HG03457 (cell line): ENCODE measurements around the gene HSPA1A.
A peak's percentile ranks its signal among the peaks of the same experiment; 100 is the strongest.
"Not testable (repeated sequence)": the region's sequence is repeated elsewhere in the genome, so short reads cannot be mapped to it uniquely, and the experiment has no call there.

ENCODE experiments used
- ATAC-seq: cut with Tn5 transposase; IDR thresholded peaks from one replicate; pipeline ENCODE4 v1.9.1; 2021; ENCODE audit warnings: moderate number of reproducible peaks; ENCODE audit not compliant: unreplicated experiment

The HSPA1A gene

DNA sequence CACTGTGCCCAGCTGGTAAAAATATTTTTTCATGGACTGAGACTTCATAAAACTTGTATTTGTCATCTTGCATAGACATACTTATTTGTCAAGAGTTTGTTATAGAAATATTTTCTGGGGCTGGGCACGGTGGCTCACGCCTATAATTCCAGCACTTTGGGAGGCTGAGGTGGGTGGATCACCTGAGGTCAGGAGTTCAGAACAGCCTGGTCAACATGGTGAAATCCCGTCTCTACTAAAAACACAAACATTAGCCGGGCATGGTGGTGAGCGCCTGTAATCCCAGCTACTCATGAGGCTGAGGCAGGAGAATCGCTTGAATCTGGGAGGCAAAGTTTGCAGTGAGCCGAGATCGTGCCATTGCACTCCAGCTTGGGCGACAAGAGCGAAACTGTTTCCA is 6.7 kb upstream of the HSPA1A start:
- not testable (repeated sequence) for ATAC-seq

DNA sequence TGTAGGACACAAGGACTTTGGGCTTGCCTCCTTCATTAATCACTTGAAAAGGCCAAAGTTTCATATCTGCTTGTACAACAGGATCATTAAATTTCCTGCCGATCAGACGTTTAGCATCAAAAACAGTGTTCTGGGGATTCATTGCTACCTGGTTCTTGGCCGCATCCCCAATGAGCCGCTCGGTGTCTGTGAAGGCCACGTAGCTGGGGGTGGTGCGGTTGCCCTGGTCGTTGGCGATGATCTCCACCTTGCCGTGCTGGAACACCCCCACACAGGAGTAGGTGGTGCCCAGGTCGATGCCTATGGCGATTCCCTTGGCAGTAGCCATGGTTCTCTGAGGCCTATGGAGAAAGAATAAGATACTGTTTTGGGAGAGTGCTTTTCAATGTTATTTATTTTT is 3.7 kb upstream of the HSPA1A start:
- ATAC-seq = no peak

DNA sequence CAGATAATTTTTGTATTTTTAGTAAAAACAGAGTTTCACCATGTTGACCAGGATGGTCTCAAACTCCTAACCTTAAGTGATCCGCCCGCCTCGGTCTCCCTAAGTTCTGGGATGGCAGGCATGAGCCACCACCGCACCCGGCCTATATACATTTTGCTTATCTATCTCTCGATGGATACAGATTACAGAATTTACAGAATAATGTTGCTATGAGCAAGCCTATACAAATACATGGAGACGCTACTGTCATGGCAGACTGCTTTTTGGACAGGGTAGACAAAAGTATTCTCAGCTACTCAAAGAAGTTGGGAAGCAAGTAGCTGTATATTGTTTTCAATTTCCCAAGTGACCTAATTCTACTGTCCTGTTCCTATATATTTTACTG is 1.9 kb upstream of the HSPA1A start:
- no peak for ATAC-seq

DNA sequence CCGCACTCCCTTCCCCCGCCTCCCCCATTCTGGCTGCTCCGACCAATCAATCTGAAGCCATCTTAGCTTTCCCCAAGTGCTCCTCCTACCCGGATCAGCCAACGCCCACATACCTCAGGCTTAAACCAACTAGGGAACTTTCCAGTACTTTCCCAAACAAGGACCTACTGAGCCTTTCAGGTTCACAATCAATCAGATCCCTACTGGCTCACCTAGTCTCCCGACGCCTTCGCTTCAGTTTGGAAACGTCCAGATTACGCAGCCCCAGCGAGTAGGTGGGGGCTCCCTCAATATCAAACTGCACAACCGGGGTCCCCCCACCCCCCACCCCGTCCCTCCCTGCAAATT is 692 bp upstream of the HSPA1A start:
- no peak for ATAC-seq

DNA sequence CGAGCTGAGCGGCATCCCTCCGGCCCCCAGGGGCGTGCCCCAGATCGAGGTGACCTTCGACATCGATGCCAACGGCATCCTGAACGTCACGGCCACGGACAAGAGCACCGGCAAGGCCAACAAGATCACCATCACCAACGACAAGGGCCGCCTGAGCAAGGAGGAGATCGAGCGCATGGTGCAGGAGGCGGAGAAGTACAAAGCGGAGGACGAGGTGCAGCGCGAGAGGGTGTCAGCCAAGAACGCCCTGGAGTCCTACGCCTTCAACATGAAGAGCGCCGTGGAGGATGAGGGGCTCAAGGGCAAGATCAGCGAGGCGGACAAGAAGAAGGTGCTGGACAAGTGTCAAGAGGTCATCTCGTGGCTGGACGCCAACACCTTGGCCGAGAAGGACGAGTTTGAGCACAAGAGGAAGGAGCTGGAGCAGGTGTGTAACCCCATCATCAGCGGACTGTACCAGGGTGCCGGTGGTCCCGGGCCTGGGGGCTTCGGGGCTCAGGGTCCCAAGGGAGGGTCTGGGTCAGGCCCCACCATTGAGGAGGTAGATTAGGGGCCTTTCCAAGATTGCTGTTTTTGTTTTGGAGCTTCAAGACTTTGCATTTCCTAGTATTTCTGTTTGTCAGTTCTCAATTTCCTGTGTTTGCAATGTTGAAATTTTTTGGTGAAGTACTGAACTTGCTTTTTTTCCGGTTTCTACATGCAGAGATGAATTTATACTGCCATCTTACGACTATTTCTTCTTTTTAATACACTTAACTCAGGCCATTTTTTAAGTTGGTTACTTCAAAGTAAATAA is 2.0 kb downstream of the HSPA1A start:
- ATAC-seq = not testable (repeated sequence)

DNA sequence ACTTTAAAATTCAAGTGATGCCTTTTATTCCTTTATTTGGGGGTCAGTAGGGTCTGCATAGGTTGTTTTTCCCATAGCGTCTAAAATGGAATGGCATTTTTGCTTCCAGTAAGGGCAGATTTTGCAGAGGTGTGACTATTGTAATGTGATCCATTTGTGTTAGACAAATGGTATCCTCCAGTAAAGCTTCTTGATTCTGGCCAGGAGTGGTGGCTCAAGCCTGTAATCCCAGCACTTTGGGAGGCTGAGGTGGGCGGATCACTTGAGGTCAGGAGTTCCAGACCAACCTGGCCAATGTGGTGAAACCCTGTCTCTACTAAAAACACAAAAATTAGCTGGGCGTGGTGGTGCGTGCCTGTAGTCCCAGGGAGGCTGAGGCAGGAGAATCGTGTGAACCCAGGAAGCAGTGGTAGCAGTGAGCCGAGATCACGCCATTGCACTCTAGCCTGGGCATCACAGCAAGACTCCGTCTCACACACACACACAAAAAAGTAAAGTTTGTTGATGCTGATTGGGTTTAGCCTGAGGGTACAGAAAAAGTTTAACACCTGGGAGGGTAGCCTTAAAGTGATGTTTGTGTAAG is 2.7 kb downstream of the HSPA1A start:
- not testable (repeated sequence) for ATAC-seq

DNA sequence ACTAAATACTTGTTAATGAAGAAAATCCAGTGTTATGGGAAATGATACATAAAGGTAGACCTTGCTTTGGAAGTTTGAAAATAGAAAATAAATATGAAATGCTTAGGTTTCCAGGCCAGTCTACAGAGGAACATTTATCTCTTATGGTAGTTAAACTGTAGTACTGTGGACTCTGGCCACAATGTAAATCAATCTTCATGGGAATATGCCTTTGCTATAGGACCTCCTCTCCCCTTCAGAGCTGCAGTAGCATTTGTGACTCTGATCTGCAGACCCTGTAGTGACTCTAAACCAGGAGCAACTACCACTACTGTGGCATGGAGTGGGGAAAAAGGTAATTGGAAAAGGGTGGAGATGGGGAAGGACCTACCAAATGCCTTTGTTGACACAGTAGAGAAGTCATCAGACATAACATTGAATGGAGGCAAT is 4.5 kb downstream of the HSPA1A start:
- ATAC-seq = no peak

DNA sequence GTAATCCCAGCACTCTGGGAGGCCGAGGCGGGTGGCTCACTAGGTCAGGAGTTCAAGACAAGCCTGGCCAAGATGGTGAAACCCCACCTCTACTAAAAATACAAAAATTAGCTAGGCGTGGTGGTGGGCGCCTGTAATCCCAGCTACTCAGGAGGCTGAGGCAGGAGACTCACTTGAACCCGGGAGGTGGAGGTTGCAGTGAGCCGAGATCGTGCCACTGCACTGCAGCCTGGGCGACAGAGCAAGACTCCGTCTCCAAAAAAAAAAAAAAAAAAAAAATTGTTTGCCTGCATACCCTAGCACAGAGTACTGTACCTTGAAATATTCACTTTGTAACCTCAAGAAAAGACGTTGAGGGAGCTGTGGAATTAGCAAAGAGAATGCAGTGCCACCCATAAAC is 5.1 kb downstream of the HSPA1A start:
- ATAC-seq = not testable (repeated sequence)

DNA sequence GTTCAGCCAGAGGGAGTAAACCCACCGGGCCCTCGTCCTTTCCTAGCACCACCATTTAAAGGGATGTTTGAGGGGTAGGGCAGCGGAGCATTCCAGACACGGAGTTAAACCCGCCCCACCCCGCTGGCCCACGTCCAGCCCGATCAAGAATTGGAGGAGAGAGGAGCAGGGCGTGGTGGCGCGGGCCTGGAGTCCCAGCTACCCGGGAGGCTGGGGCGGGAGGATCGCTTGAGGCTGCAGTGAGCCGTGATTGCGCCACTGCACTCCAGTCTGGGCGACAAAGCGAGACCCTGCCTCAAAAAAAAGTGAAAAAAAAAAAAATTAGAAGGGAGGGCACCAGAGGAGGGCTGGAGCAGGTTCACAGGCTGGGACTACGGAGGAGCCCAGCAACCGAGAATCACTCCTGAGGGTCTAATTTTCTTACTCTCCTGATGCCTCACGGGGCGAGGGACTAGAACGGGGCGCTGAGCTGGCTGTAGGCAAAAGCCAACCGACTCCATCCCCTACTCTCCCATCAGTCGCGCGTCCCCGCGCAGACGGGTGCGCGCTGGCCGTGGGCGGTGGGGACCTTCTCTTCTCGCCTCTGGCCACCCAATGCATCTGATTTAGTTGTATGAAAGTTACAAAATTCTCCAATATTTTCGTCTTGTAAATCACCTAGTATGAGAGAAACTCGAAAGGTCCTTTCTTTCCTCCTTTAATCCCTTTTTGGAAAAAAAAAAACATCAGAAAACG is 6.1 kb downstream of the HSPA1A start:
- no peak for ATAC-seq

DNA sequence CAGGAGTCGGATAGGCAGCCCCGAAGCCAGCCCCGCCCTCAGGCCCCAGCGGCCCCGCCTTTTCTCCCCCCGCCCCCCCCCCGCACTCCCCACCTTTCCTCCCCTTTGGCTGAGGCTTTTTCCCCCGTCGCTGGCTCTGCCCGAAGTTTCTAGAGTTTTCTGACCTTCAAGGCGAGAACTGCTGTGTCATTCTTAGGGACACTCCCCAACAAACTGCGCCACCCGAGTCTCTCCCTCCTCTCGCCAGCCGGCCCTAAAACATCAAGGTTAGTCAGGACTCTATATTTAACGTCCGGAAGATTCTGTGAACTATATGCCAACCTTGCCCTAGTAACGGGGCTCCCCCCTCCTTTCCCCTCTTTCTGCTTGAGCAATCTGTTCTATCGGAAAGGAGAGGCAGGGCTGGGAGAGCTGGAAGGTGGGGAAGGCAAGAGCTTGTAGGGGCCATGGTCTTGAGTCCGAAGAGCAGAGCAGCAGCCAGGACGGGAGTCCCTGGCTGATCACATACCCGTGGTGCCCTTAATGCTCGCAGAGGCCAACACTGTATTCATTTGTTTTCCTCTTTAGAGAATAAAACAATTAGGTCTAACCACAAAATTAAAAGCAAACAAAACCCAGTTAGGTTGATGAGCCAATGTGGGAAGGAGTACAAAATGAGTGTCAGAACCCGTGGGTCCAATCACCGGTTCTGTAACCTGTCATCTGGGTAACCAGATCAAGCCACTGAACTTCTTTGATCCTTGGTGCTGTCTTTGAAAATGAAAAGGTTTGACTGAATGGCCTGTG is 6.9 kb downstream of the HSPA1A start:
- no peak for ATAC-seq

DNA sequence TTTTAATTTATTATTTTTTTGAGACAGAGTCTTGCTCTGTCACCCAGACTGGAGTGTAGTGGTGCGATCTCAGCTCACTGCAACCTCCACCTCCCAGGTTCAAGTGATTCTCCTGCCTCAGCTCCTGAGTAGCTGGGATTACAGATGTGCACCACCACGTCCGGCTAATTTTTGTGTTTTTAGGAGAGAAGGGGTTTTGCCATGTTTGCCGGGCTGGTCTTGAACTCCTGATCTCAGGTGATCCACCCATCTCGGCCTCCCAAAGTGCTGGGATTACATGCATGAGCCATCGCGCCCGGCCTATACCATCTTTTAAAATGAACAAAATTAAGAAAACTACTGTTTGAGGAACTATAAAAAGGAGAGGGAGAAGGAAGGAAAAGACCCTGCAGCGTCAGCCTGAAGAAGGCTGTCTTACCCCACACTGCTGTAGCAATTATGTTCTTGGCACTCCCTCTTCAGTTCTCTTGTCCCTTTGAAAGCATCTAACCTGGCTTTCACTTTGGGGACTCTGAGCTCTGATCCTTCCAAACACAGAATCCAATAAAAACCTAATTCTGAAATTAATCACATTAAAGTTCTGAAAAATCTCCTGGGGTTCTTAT is 8.4 kb downstream of the HSPA1A start:
- not testable (repeated sequence) for ATAC-seq

DNA sequence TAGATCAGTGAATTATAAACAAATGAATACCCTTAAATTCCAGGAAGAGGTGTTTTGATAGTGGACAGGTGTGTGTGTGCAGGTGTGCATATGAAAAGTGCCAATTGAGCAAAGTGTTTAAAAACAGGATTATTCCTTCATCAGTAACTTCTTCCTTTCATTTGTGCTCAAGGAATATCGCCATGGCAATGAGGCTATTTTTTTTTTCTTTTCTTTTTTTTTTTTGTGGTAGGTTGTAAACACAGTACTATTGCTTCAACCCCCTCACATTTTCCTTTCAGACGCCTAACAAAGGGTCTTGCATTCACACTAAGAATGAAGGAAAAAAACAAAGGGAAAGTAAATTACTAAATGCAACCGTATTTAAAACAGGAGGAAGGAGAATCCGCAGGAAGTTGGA is 10.2 kb downstream of the HSPA1A start:
- no peak for ATAC-seq

DNA sequence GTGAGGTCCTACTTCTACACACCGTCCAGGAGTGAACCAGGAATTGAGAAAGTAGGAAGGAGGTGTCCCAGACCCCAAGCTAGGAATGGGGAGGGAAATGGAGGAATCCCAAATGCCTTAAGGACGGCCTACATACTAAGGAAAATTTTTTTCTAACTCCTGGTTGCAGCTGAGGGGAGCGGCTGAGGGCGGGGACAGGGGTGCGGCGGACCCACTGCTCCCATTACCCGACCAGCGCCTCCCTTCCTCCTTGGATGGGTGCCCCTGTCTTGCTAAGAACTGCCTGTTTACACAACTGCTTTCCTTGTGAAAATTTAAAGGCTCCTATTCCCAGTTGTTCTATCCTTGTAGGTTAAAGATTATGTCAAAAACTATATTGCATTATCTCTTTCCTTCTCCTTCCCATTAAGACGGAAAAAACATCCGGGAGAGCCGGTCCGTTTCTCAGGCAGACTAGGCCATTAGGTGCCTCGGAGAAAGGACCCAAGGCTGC is 11.5 kb downstream of the HSPA1A start:
- ATAC-seq = no peak

DNA sequence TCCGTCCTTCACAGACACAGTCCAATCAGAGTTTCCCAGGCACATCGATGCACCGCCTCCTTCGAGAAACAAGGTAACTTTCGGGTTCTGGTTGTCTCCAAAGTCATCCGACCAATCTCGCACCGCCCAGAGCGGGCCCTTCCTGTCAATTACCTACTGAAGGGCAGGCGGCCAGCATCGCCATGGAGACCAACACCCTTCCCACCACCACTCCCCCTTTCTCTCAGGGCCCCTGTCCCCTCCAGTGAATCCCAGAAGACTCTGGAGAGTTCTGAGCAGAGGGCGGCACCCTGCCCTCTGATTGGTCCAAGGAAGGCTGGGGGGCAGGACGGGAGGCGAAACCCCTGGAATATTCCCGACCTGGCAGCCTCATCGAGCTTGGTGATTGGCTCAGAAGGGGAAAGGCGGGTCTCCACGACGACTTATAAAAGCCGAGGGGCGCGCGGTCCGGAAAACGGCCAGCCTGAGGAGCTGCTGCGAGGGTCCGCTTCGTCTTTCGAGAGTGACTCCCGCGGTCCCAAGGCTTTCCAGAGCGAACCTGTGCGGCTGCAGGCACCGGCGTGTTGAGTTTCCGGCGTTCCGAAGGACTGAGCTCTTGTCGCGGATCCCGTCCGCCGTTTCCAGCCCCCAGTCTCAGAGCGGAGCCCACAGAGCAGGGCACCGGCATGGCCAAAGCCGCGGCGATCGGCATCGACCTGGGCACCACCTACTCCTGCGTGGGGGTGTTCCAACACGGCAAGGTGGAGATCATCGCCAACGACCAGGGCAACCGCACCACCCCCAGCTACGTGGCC is 12.1 kb downstream of the HSPA1A start, which contains the start of gene HSPA1B:
Gene HSPA1B (plus strand): TSS at position 453 of the 794 bp plus-strand sequence. CDS start 213 bp downstream, at position 666.
- ATAC-seq = peak; percentile 56

DNA sequence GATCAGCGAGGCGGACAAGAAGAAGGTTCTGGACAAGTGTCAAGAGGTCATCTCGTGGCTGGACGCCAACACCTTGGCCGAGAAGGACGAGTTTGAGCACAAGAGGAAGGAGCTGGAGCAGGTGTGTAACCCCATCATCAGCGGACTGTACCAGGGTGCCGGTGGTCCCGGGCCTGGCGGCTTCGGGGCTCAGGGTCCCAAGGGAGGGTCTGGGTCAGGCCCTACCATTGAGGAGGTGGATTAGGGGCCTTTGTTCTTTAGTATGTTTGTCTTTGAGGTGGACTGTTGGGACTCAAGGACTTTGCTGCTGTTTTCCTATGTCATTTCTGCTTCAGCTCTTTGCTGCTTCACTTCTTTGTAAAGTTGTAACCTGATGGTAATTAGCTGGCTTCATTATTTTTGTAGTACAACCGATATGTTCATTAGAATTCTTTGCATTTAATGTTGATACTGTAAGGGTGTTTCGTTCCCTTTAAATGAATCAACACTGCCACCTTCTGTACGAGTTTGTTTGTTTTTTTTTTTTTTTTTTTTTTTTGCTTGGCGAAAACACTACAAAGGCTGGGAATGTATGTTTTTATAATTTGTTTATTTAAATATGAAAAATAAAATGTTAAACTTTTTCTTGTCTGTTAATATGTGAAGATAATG is 14.4 kb downstream of the HSPA1A start:
- no peak for ATAC-seq

DNA sequence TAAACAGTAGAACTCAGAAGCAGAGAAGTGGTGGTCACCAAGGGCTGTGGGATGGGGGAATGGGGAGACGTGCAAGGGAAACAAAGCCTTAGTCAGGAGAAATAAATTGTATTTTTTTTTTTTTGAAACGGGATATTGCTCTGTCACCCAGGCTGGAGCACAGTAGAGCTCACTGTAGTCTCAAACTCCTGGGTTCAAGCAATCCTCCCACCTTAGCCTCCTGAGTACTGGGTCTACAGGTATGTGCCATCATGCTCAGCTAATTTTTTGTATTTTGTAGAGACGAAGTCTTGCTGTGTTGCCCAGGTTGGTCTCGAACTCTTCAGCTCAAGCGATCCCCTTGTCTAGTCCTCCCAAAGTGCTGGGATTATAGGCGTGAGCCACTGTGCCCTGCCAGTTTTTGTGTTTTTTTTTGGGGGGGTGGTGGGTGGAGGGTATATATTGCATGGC is 15.6 kb downstream of the HSPA1A start:
- no peak for ATAC-seq

DNA sequence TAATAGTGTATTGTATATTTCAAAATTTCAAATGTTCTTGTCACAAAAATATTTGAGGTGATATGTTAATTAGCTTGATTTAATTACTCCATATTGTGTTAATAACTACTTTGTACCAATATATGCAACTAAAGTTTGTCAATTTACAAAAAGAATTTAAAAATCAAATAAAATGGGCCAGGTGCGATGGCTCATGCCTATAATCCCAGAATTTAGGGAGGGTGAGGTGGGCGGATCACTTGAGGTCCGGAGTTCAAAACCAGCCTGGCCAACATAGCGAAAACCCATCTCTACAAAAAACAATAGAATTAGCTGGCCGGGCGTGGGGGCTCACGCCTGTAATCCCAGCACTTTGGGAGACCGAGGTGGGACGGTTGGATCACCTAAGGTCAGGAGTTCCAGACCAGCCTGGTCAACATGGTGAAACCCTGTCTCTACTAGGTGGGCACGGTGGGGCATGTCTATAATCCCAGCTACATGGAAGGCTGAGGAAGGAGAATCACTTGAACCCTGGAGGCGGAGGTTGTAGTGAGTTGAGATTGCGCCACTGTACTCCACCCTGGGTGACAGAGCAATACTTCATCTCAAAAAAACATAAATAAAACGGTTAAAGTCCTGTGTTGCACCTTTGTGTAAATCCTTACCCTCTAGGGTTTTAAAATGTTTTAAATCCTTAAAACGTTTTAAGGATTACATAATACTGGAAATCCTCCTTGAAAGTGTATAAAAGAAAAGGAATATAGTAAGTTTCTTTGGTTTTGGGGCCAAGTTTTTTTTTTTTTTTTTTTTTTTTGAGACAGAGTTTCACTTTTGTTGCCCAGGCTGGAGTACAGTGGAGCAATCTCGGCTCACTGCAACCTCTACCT is 16.2 kb downstream of the HSPA1A start:
- ATAC-seq = no peak
